H1 (cell line): ENCODE measurements around the gene C14orf119. TPM values are rescaled to one million over a fixed set of nuclear protein-coding genes. Genes with fewer than 3 reads are reported as not detected.

ENCODE experiments used
- ASH2L ChIP-seq: fragments of 200-600, 300-600 bp; sonication (generic); IDR thresholded peaks from one replicate; pipeline ENCODE4 v1.7.1; 2017; ENCODE audit warnings: low read length
- CHD1 ChIP-seq: IDR thresholded peaks from 2 replicates; pipeline ENCODE4 v1.6.1; 2012; ENCODE audit warnings: low read depth, low read length, improper control_type of control experiment
- CHD2 ChIP-seq: IDR thresholded peaks from 2 replicates; pipeline ENCODE4 v1.6.1; 2012; ENCODE audit warnings: low read length, improper control_type of control experiment
- EP300 ChIP-seq, 2 experiments: IDR thresholded peaks; 1 replicate in 1 of 2; 2 replicates in 1 of 2; pipeline ENCODE4 v1.6.1; 2011 to 2012; ENCODE audit warnings: low read depth in 2 of 2, low read length in 2 of 2, mild to moderate bottlenecking in 2 of 2, borderline replicate concordance in 1 of 2, inconsistent platforms in 1 of 2, moderate library complexity in 1 of 2
- EZH2 ChIP-seq: fragments of 200-600 bp; sonication (generic); IDR thresholded peaks from 2 replicates; pipeline ENCODE4 v1.7.1; 2012; ENCODE audit warnings: low read depth, mild to moderate bottlenecking, moderate library complexity, low read length, inconsistent platforms; ENCODE audit not compliant: severe bottlenecking
- FOSL1 ChIP-seq: IDR thresholded peaks from 2 replicates; pipeline ENCODE4 v1.6.1; 2011; ENCODE audit warnings: mild to moderate bottlenecking, low read depth, low read length, moderate library complexity; ENCODE audit not compliant: insufficient read depth
- GABPA ChIP-seq: IDR thresholded peaks from 2 replicates; pipeline ENCODE4 v1.6.1; 2011; ENCODE audit warnings: mild to moderate bottlenecking, low read length, moderate library complexity, borderline replicate concordance; ENCODE audit not compliant: insufficient read depth
- GTF2F1 ChIP-seq: IDR thresholded peaks from 2 replicates; pipeline ENCODE4 v1.6.1; 2012; ENCODE audit warnings: low read depth, low read length, improper control_type of control experiment, borderline replicate concordance
- HDAC6 ChIP-seq: IDR thresholded peaks from one replicate; pipeline ENCODE4 v1.7.1; 2012; ENCODE audit warnings: low read depth, mild to moderate bottlenecking, inconsistent platforms, low read length, moderate library complexity
- JUND ChIP-seq: IDR thresholded peaks from 2 replicates; pipeline ENCODE4 v1.6.1; 2011; ENCODE audit warnings: mild to moderate bottlenecking, improper control_type of control experiment, low read length
- KDM1A ChIP-seq: fragments of 200-600, 300-600 bp; sonication (generic); IDR thresholded peaks from 2 replicates; pipeline ENCODE4 v1.7.1; 2016; ENCODE audit warnings: mild to moderate bottlenecking, low read length, borderline replicate concordance
- KDM5A ChIP-seq: fragments of 200-600 bp; IDR thresholded peaks from 2 replicates; pipeline ENCODE4 v1.7.1; 2012; ENCODE audit warnings: mild to moderate bottlenecking, low read length, inconsistent platforms, mixed read lengths
- POLR2A ChIP-seq, 2 experiments: IDR thresholded peaks; 1 replicate in 1 of 2; 2 replicates in 1 of 2; pipeline ENCODE4 v1.6.1; 2011; ENCODE audit warnings: low read depth in 2 of 2, low read length in 2 of 2, mild to moderate bottlenecking in 2 of 2; ENCODE audit errors: control extremely low read depth in 1 of 2
- RAD21 ChIP-seq, 2 experiments: IDR thresholded peaks in 1 of 2; conservative IDR thresholded peaks in 1 of 2; 2 replicates each; pipeline ENCODE4 v1.6.1; 2011; ENCODE audit warnings: low read depth in 2 of 2, low read length in 2 of 2, improper control_type of control experiment in 1 of 2, inconsistent platforms in 1 of 2, mild to moderate bottlenecking in 1 of 2, moderate library complexity in 1 of 2
- RFX5 ChIP-seq: IDR thresholded peaks from 2 replicates; pipeline ENCODE4 v1.6.1; 2011; ENCODE audit warnings: low read depth, low read length, improper control_type of control experiment, borderline replicate concordance
- RNF2 ChIP-seq: fragments of 200-900, 300-1000 bp; sonication (generic); IDR thresholded peaks from 2 replicates; pipeline ENCODE4 v1.7.1; 2016; ENCODE audit warnings: borderline replicate concordance, low read depth, mild to moderate bottlenecking, antibody characterized with exemption, low read length; ENCODE audit not compliant: poor library complexity, severe bottlenecking; ENCODE audit errors: missing control alignments
- SAP30 ChIP-seq: fragments of 300-600 bp; sonication (generic); IDR thresholded peaks from 2 replicates; pipeline ENCODE4 v1.7.1; 2012; ENCODE audit warnings: low read length, moderate library complexity, mild to moderate bottlenecking, inconsistent platforms; ENCODE audit not compliant: insufficient read depth, insufficient replicate concordance
- SP1 ChIP-seq: IDR thresholded peaks from 2 replicates; pipeline ENCODE4 v1.6.1; 2011; ENCODE audit warnings: low read depth, low read length
- SP2 ChIP-seq: IDR thresholded peaks from 2 replicates; pipeline ENCODE4 v1.6.1; 2012; ENCODE audit warnings: mild to moderate bottlenecking, low read length, inconsistent platforms
- TBP ChIP-seq: IDR thresholded peaks from 2 replicates; pipeline ENCODE4 v1.6.1; 2011; ENCODE audit warnings: low read depth, low read length, improper control_type of control experiment
- ZNF274 ChIP-seq: IDR thresholded peaks from 2 replicates; pipeline ENCODE4 v1.7.0; 2012; ENCODE audit warnings: low read length, borderline replicate concordance; ENCODE audit errors: extremely low read depth
- polyA plus RNA-seq, 7 experiments: library from polyadenylated mRNA; depleted of rRNA in 3 of 7; stranded (reverse) in 5 of 7; unstranded in 2 of 7; fragments of >200 nt in 5 of 7; fragments of 200-250 nt in 2 of 7; gene quantifications; 1 replicate in 5 of 7; 2 replicates in 1 of 7; 4 replicates in 1 of 7; pipeline versions ENCODE4 v1.2.1 to v1.2.3, GENCODE V29; 2011 to 2013; ENCODE audit warnings: missing spikeins in 2 of 7, mixed read lengths in 2 of 7
- total RNA-seq: library from RNA; stranded (reverse); fragmentation: NEBNext Ultra II Directional; extraction: Animal tissue kit (Norgen Biotek cat#: 25700); gene quantifications from 2 replicates; pipeline ENCODE4 v1.2.1, GENCODE V29; 2021
- TF ChIP-seq, protein P1 (sequence below): IDR thresholded peaks from 2 replicates; pipeline ENCODE4 v1.6.1; 2011; ENCODE audit warnings: low read depth, mild to moderate bottlenecking, low read length; ENCODE audit not compliant: insufficient read depth

Gene C14orf119
- total and polyA plus RNA-seq, 2 of the 8 experiments (the other 6 are each of a cell fraction or from before 2014, with no cell fraction given), result 78.1 to 94.0 TPM

GRCh38 chr14:23057757-23058653 lies 37.3 kb upstream of the C14orf119 start (continued):
- TF ChIP-seq FOSL1 (no peak), SAP30 (peak; percentile 60), SP1 (no peak), EZH2 (no peak), SP2 (no peak), GABPA (no peak; the same call in 1 of the 2 replicates), CHD2 (peak; percentile 59; the same call in 1 of the 2 replicates), HDAC6 (no peak), RFX5 (no peak), GTF2F1 (no peak), KDM5A (no peak), RNF2 (no peak), RAD21 (IDR thresholded peaks at IDR 0.05 in 1 of 2, conservative IDR thresholded peaks at IDR 0.05 in 1 of 2; ENCODE audit: low read depth in 2 of 2, low read length in 2 of 2) (peak; percentile 79 to 80), POLR2A (IDR thresholded peaks at IDR 0.05; ENCODE audit: control extremely low read depth in 1 of 2, low read depth in 2 of 2, low read length in 2 of 2) (peak in 1 of 2 experiments; percentile 61; a peak in 2 of 3 replicates), CHD1 (no peak), TBP (peak; percentile 75; the same call in 1 of the 2 replicates), ZNF274 (no peak), KDM1A (peak; percentile 20; the same call in 1 of the 2 replicates), EP300 (IDR thresholded peaks at IDR 0.05; ENCODE audit: borderline replicate concordance in 1 of 2, low read depth in 2 of 2, low read length in 2 of 2) (no peak), JUND (0 out of 2 replicates have a peak, but pooled peaks have one; percentile 14), ASH2L (peak; percentile 38)
- TF ChIP-seq, protein P1, sequence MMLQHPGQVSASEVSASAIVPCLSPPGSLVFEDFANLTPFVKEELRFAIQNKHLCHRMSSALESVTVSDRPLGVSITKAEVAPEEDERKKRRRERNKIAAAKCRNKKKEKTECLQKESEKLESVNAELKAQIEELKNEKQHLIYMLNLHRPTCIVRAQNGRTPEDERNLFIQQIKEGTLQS, result no peak
